ENCODE measurements around the gene TPM1. TPM values are rescaled to one million over a fixed set of nuclear protein-coding genes. Genes with fewer than 3 reads are reported as not detected.
A peak's percentile ranks its signal among the peaks of the same experiment; 100 is the strongest.

TPM1 gene
- total and polyA plus RNA-seq, 9 of the 15 experiments (the other 6 are each of a cell fraction or from before 2014, with no cell fraction given), result 8.1 to 53.9 (median 43.1) TPM

GRCh38 chr15:63073497-63074172, 31.1 kb downstream of the TPM1 start:
- no peaks in the 10 kb centered on the region for H3K27me3 ChIP-seq (ENCODE audit: control insufficient read depth in 2 of 2, insufficient read depth in 2 of 2, low read length in 2 of 2)
- in situ Hi-C loops (cut with MboI), result no loop called here
- H3K4me2 ChIP-seq (ENCODE audit: insufficient read depth, low read length), result peak overlapping the region; percentile 6; the same call in 1 of the 2 replicates
- H3K4me1 ChIP-seq (replicated peaks in 1 of 2; ENCODE audit: control insufficient read depth in 2 of 2, insufficient read depth in 2 of 2, low read length in 2 of 2), result peaks cover 5 to 30% of the 10 kb centered on the region in 2 experiments; a peak in 3 of 5 replicates
- no peak overlapping the region for H3K27ac ChIP-seq (ENCODE audit: extremely low read depth, low read depth, low read length)
- H3K79me2 ChIP-seq (ENCODE audit: control insufficient read depth, insufficient read depth, low read length), result no peaks in the 10 kb centered on the region
- intact Hi-C loops (cut with micrococcal nuclease), result no loop called here
- no peaks in the 10 kb centered on the region for H4K20me1 ChIP-seq (replicated peaks; ENCODE audit: control insufficient read depth, insufficient read depth, low read length)
- no peaks in the 10 kb centered on the region for H3K36me3 ChIP-seq (ENCODE audit: control insufficient read depth, insufficient read depth, low read length)
- peak; percentile 68 for ATAC-seq
- DNase-seq (ENCODE audit: extremely low read depth in 1 of 4, low spot score in 3 of 4), result peak in 2 of 4 experiments; percentile 36 to 42
- H2AFZ ChIP-seq (ENCODE audit: low read depth, low read length), result peak overlapping the region; percentile 30
- 14% methylated on average over 9 of the region's 9 CpGs for WGBS (ENCODE audit: insufficient coverage, low coverage, missing lambda C conversion rate)
- no peak overlapping the region for H3K9ac ChIP-seq (ENCODE audit: insufficient read depth in 1 of 2, low read depth in 2 of 2, low read length in 2 of 2)
- H3K4me3 ChIP-seq, result no peak overlapping the region
- H3K9me1 ChIP-seq (ENCODE audit: control insufficient read depth, insufficient read depth, low read length), result no peaks in the 10 kb centered on the region
- no peak for FAIRE-seq
- BruUV-seq (replicated peaks), result no TSS peak
- ChIA-PET POLR2A (interaction anchor here (0.6 to 2.7 kb wide), 7 partner anchors 8 to 123 kb away, joined by 3 to 13 read pairs (median 5); no protein-coding TSS in a partner anchor), CTCF (ENCODE audit: low intra/inter-chr PET ratio) (no interaction called here)
- no peaks in the 10 kb centered on the region for H3K9me3 ChIP-seq (replicated peaks; ENCODE audit: control insufficient read depth, insufficient read depth, low read depth, low read length)
- TF ChIP-seq CBFA2T3 (IDR thresholded peaks at IDR 0.05) (peak; percentile 53), SOX6 (IDR thresholded peaks at IDR 0.05) (0 out of 2 replicates have a peak, but pooled peaks have one; percentile 25), PRDM10 (IDR thresholded peaks at IDR 0.05; ENCODE audit: partially characterized antibody) (peak; percentile 91), FOXK1 (CRISPR knock-in tag; IDR thresholded peaks at IDR 0.05; ENCODE audit: borderline replicate concordance) (no peak), GTF2F1 (IDR thresholded peaks at IDR 0.05; ENCODE audit: low read depth, low read length) (no peak), MEIS2 (IDR thresholded peaks at IDR 0.05; ENCODE audit: partially characterized antibody) (peak; percentile 28), STAT5A (IDR thresholded peaks at IDR 0.05; ENCODE audit: borderline replicate concordance, low read length) (0 out of 2 replicates have a peak, but pooled peaks have one; percentile 38), ZNF707 (CRISPR knock-in tag; conservative IDR thresholded peaks at IDR 0.05) (no peak), TEAD4 (IDR thresholded peaks at IDR 0.05; ENCODE audit: low read length) (peak; percentile 29; the same call in 1 of the 2 replicates), TEAD4 (CRISPR knock-in tag; IDR thresholded peaks at IDR 0.05; ENCODE audit: borderline replicate concordance) (no peak), ATF7 (IDR thresholded peaks at IDR 0.05) (peak; percentile 70)
